ENCODE results near the gene PTK6.

The PTK6 gene

DNA sequence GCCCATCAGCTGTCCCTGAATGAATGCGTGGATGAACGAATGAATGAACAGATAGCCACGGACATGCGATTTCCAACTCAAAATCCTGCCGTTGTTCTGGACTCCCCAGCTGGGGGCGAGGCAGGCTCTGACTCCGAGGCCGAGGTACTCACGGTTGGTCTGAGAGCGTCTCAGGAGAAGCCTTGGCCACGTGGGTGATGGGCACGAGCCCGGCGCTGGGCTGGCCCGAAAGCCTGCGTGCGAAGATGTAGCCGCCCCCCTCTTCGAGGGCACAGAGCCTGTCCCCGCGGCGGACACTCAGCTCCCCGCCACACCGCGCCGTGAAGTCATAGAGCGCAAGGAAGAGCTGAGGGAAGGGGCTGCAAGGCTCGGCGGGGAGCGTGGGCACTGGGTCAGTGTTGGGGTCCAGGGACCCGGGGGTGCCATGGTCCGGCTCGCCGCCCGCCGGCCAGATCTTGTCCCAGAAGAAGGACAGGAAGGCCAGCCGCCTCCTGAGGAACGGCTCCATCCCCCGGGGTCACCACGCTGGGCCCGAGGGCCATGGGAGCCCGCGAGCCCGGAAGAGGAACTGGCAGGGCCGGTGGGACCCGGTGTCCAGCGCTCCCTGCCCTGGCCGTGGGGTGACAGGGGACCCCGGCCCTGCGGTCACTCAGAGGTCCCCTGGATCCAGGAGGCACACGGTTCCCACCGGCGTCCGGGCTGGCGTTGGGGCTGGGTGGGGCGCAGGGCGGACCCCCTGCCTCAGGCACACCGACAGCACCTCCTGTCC is 10.0 kb upstream of the PTK6 start:
- POLR2A ChIA-PET = no interaction called here
- CTCF ChIA-PET = interaction anchor here (1.1 to 2.3 kb wide), 4 partner anchors 10 to 318 kb away, joined by 3 to 12 read pairs (median 3); partner anchors contain the start of genes PTK6 and TPD52L2
- DNase-seq (ENCODE audit: extremely low spot score) = no peak
- TF ChIP-seq, protein P1, sequence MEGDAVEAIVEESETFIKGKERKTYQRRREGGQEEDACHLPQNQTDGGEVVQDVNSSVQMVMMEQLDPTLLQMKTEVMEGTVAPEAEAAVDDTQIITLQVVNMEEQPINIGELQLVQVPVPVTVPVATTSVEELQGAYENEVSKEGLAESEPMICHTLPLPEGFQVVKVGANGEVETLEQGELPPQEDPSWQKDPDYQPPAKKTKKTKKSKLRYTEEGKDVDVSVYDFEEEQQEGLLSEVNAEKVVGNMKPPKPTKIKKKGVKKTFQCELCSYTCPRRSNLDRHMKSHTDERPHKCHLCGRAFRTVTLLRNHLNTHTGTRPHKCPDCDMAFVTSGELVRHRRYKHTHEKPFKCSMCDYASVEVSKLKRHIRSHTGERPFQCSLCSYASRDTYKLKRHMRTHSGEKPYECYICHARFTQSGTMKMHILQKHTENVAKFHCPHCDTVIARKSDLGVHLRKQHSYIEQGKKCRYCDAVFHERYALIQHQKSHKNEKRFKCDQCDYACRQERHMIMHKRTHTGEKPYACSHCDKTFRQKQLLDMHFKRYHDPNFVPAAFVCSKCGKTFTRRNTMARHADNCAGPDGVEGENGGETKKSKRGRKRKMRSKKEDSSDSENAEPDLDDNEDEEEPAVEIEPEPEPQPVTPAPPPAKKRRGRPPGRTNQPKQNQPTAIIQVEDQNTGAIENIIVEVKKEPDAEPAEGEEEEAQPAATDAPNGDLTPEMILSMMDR (IDR thresholded peaks at IDR 0.05; ENCODE audit: control extremely low read depth, extremely low read depth, low read depth, missing control alignments) = no peak

DNA sequence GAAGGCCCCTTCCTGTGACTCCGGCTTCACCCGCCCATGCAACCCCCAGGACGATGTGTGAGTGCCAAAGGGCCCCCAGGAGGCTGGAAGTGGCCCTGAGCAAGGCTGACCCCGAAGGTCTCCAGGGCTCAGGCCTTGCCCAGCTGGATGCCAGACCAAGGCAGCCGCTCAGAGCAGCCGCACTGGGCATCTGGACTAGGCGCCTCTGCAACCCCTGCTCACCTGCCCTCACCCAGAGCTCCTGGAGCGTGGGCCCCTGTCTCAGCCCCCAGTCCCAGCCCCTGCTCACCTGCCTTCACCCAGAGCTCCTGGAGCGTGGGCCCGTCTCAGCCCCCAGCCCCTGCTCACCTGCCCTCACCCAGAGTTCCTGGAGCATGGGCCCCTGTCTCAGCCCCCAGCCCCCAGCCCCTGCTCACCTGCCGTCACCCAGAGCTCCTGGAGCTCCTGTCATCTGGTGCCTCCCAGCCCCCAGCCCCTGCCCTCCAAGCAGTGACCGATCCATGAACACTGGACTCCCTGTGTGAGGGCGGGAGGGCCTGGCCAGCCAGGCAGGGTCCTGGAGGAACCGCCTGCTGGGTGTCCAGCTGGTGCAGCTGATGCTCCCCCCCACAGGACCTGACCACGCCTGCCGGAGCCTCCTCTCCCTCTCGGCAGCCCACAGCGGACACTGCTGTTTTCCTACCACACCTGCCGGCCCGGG is 9.2 kb upstream of the PTK6 start:
- ChIA-PET CTCF (interaction anchor here (1.1 to 2.3 kb wide), 4 partner anchors 9 to 319 kb away, joined by 3 to 12 read pairs (median 3); partner anchors contain the start of genes PTK6 and TPD52L2), POLR2A (no interaction called here)
- TF ChIP-seq, protein P1 (IDR thresholded peaks at IDR 0.05; ENCODE audit: control extremely low read depth, extremely low read depth, low read depth, missing control alignments) = no peak
- DNase-seq (ENCODE audit: extremely low spot score) = no peak

DNA sequence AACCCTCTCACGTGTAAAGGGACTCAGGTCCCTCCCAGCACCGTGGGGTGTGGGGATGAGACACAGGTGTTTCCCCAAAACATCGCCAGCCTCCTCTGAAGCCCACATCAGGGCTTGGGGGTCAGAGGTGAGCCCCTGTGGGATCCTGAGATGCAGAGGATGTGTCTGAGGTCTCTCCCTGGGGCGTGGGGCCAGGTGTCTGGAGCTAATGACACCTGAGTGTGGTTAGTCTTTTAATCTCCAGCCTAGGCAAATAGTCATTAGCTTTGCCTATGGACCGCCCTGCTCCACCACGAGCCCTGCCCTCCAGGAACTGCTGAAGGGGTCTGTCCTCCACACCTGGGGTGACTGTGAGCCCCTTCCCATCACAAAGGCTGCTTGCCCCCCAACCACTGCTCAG is 8.6 kb upstream of the PTK6 start:
- no peak for DNase-seq (ENCODE audit: extremely low spot score)
- ChIA-PET CTCF (interaction anchor here (1.1 to 2.3 kb wide), 4 partner anchors 8 to 320 kb away, joined by 3 to 12 read pairs (median 3); partner anchors contain the start of genes PTK6 and TPD52L2), POLR2A (no interaction called here)

DNA sequence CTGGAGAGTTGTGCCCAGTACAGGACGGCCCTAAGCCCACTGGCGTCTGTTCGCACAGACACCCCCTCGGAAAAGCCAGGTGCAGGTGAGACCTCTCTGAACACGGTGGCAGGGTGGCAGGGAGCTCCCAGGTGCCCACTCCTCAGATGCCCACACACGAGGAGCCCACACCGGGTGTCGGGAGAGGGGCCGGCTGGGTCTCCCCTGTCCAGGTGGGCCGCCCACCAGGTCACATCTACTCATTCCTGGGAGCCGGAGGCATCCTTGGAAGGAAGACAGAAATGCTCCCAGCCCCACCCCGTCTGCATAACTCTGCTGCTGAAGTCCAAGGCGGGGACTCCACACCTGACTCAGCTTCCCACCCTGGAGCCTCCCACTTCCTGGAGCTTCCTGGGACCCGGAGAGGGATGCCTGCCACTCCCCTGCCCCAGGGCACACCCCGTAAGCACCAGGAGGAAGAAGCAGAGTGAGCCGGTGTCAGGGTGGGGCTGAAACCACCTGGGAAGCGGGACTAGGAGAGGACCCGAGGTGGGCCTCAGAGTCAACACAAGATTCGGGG is 7.9 kb upstream of the PTK6 start:
- CTCF ChIA-PET = no interaction called here
- TF ChIP-seq, protein P1 (IDR thresholded peaks at IDR 0.05; ENCODE audit: control extremely low read depth, extremely low read depth, low read depth, missing control alignments) = no peak
- POLR2A ChIA-PET = interaction anchor here (0.6 kb wide), 1 partner anchor 14 kb away, joined by 3 read pairs; no protein-coding TSS in a partner anchor
- DNase-seq (ENCODE audit: extremely low spot score) = no peak

More for the DNA sequence above, 8.6 kb upstream of the PTK6 start:
- TF ChIP-seq, protein P1 (IDR thresholded peaks at IDR 0.05; ENCODE audit: control extremely low read depth, extremely low read depth, low read depth, missing control alignments) = no peak

DNA sequence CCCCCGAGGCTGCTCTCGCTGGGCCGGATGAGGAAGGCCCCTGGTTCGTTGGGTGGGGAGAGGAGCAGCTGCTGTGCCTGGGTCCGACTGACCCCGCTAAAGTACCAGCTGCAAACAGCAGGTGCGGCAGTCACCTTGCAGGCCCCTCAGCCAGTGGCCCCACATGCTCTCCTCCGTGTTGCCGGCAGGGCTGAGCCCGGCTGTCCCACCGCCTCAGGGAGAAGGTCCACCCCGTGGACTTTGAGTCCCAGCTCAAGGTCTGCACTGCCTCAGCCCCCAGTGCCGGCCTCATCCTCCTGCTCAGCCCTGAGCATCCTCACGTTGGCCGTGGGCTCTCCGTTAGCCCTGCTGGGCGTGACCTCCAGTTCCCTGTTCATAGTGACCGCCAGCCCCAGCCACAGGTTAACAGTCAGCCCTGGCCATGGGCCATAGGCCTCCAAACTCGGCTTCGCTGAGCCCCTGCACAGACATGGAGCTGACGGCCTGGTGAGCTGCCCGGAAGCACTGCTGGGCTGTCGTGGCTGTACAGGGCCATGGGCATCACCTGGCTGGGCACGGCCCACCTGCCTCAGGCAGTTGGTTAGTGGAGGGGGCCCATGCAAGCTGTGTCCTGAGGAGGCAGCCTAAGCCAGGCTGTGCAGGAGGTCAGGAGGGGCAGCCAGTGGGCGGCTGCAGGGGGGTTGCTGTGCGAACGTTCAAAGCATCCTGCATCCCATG is 7.2 kb upstream of the PTK6 start:
- POLR2A ChIA-PET = no interaction called here

More for the DNA sequence above, 7.2 kb upstream of the PTK6 start:
- DNase-seq (ENCODE audit: extremely low spot score) = no peak
- TF ChIP-seq, protein P1 (IDR thresholded peaks at IDR 0.05; ENCODE audit: control extremely low read depth, extremely low read depth, low read depth, missing control alignments) = no peak
- CTCF ChIA-PET = interaction anchor here (1.0 kb wide), 1 partner anchor 8 kb away, joined by 3 read pairs; no protein-coding TSS in a partner anchor

Measured in GM10248 (cell line).